ENCODE data around the gene C1QTNF6. TPM values are rescaled to one million over a fixed set of nuclear protein-coding genes. Genes with fewer than 3 reads are reported as not detected.

C1QTNF6 gene
- total and polyA plus RNA-seq, 2 donors, result 3.6 to 23.2 TPM

DNA sequence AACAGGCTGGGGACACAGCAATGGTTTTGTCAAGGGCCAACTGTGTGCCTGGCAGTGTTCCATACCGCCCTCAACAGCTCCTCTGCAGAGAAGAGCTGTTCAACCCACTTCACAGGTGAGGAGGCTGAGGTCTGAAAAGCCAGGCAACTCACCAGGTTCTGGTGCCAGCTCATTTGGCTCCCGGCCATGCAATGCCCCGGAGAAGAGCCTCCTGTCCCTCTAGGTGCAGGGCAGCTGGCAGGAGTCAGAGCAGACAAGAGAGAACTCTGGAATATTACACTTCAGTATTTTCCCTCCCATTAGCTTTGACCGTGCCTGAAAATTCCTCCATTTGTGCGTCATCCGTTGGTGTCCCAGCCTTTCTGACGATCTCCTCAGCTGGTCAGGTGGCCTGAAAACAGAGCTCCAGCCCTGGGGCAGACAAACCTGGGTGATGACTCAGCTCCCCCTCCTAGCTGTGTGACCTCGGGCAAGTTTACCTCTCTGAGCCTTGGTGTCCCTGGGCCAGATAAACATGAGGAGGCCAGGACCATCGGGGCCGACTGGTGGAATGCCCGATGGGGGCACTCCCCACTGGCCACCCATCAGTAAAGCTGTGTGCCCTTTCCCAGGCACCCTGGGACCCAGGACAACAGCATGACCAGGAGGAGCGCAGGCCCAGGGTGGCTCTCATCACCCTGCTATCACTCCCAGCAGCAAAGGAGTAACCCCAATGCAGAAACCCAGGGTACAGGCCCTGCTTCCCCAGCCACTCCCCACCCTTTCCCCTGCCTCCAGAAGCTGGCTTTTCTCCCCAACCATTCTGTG is 9.6 kb upstream of the C1QTNF6 start:
- Histone ChIP-seq H3K9me3 (ENCODE audit: control insufficient read depth in 2 of 2, insufficient read depth in 1 of 2, low read length in 1 of 2) (peaks cover 0 to 4% of the 10 kb centered on the region in 2 donors), H3K4me3 (ENCODE audit: low read length in 2 of 2) (peak overlapping the region; percentile 60 to 85), H3K36me3 (ENCODE audit: control insufficient read depth in 2 of 2, insufficient read depth in 2 of 2, low read length in 1 of 2) (no peaks in the 10 kb centered on the region), H3K4me1 (ENCODE audit: control insufficient read depth in 2 of 2, insufficient read depth in 2 of 2, low read length in 2 of 2) (peaks cover 15 to 62% of the 10 kb centered on the region in 2 donors), H3K27me3 (ENCODE audit: control insufficient read depth in 2 of 2, insufficient read depth in 1 of 2, low read length in 1 of 2) (no peaks in the 10 kb centered on the region), H3K27ac (ENCODE audit: low read depth in 1 of 2, low read length in 1 of 2) (peak overlapping the region; percentile 93 to 100)
- WGBS, result 91% methylated on average over 12 of the region's 12 CpGs
- no peak for DNase-seq (ENCODE audit: low read depth in 6 of 9, low spot score in 9 of 9)

DNA sequence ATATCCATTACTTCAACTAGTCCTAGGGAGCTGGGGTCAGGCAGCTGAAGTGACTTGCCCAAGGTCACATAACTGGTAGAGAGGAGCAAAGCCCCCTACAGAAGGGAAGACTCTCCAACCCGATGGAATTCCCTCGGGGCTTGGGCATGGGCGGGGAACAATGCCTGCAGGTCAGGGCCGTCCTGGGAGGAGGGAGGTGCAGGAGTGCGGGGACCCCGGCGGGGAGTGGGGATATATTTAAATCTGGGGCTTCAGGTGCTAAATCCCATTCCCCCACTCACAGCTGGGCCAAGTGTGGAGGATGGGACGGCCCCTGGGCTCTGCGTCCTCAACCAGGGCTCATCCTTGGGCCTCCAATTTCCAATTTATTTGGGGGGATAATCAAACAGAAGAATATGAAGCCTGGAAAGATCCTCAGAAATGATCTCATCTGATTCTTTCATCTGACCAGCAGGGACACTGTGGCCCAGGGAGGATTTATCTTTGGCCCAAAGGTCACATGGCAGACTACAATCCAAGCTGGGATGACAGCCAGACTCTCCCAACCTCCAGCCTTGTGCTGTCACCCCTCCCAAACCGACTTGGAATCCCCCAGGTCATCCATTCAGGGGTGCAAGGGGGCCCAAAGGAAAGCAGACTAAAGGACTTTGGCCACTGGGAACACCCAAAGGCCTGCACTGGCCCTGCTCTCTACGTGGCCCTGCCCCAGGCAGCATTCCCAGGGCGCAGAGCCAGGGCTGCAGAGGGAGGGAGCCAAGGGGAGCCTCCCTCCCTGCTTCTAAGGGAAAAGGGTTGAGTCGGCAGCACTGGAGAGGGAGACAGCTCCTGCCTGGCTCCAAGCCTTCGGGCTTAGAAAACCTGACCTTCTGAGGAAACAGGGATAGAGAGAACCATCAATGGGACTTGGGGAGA is 8.7 kb upstream of the C1QTNF6 start:
- no peaks in the 10 kb centered on the region for H3K27me3 ChIP-seq (ENCODE audit: control insufficient read depth in 2 of 2, insufficient read depth in 1 of 2, low read length in 1 of 2)
- no peaks in the 10 kb centered on the region for H3K36me3 ChIP-seq (ENCODE audit: control insufficient read depth in 2 of 2, insufficient read depth in 2 of 2, low read length in 1 of 2)
- peaks cover 15 to 54% of the 10 kb centered on the region in 2 donors for H3K4me1 ChIP-seq (ENCODE audit: control insufficient read depth in 2 of 2, insufficient read depth in 2 of 2, low read length in 2 of 2)
- no peak overlapping the region for H3K27ac ChIP-seq (ENCODE audit: low read depth in 1 of 2, low read length in 1 of 2)
- WGBS, result 90% methylated on average over 14 of the region's 14 CpGs
- no peak overlapping the region for H3K4me3 ChIP-seq (ENCODE audit: low read length in 2 of 2)
- H3K9me3 ChIP-seq (ENCODE audit: control insufficient read depth in 2 of 2, insufficient read depth in 1 of 2, low read length in 1 of 2), result peaks cover 0 to 4% of the 10 kb centered on the region in 2 donors
- DNase-seq (ENCODE audit: low read depth in 6 of 9, low spot score in 9 of 9), result no peak

DNA sequence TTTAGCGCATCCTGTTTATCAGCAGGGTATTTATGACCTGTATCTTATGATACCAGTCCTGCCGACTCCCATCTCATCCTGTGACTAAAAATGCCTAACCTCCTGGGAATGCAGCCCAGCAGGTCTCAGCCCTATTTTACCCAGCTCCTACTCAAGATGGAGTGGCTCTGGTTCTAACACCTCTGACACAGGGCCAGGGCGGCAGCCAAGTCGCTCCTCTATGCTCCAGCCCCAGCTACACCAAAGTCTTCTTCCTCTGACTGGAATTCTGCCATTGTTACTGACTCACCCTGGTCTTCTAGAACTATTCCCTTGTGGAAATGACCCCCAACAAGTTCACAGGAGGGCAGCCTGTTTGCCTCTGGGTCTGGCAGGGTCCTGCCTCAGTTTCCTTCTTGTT is 7.9 kb upstream of the C1QTNF6 start:
- no peak overlapping the region for H3K4me3 ChIP-seq (ENCODE audit: low read length in 2 of 2)
- H3K27ac ChIP-seq (ENCODE audit: low read depth in 1 of 2, low read length in 1 of 2), result no peak overlapping the region
- peaks cover 0 to 4% of the 10 kb centered on the region in 2 donors for H3K9me3 ChIP-seq (ENCODE audit: control insufficient read depth in 2 of 2, insufficient read depth in 1 of 2, low read length in 1 of 2)
- H3K36me3 ChIP-seq (ENCODE audit: control insufficient read depth in 2 of 2, insufficient read depth in 2 of 2, low read length in 1 of 2), result no peaks in the 10 kb centered on the region
- DNase-seq (ENCODE audit: low read depth in 6 of 9, low spot score in 9 of 9), result no peak
- 98% methylated on average over 4 of the region's 4 CpGs for WGBS
- H3K4me1 ChIP-seq (ENCODE audit: control insufficient read depth in 2 of 2, insufficient read depth in 2 of 2, low read length in 2 of 2), result peaks cover 15 to 45% of the 10 kb centered on the region in 2 donors
- no peaks in the 10 kb centered on the region for H3K27me3 ChIP-seq (ENCODE audit: control insufficient read depth in 2 of 2, insufficient read depth in 1 of 2, low read length in 1 of 2)

DNA sequence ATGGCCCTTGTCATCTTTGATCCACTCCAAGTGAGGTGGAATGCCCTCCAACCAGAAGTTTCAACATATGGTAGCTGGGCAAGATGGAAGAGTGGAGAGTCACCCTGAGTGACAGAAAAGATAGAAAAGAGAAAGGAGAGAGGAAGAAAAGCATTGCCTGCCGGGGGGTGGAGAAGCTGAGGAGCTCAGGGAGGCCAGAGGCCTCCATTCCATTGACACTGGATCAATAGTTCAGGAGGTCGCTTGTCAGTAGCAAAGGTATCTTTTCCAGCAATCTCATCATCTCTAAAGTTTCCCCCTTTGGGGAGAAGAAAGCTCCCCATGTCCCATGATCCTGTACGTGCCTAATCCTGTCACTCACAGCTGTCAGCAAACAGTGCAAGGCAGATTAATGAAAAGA is 6.7 kb upstream of the C1QTNF6 start:
- Histone ChIP-seq H3K27me3 (ENCODE audit: control insufficient read depth in 2 of 2, insufficient read depth in 1 of 2, low read length in 1 of 2) (no peaks in the 10 kb centered on the region), H3K27ac (ENCODE audit: low read depth in 1 of 2, low read length in 1 of 2) (no peak overlapping the region), H3K9me3 (ENCODE audit: control insufficient read depth in 2 of 2, insufficient read depth in 1 of 2, low read length in 1 of 2) (peaks cover 0 to 4% of the 10 kb centered on the region in 2 donors), H3K36me3 (ENCODE audit: control insufficient read depth in 2 of 2, insufficient read depth in 2 of 2, low read length in 1 of 2) (peaks cover 0 to 1% of the 10 kb centered on the region in 2 donors), H3K4me1 (ENCODE audit: control insufficient read depth in 2 of 2, insufficient read depth in 2 of 2, low read length in 2 of 2) (peaks cover 12 to 33% of the 10 kb centered on the region in 2 donors), H3K4me3 (ENCODE audit: low read length in 2 of 2) (no peak overlapping the region)
- DNase-seq (ENCODE audit: low read depth in 6 of 9, low spot score in 9 of 9), result no peak
- WGBS, result 97% methylated on average over 3 of the region's 3 CpGs

DNA sequence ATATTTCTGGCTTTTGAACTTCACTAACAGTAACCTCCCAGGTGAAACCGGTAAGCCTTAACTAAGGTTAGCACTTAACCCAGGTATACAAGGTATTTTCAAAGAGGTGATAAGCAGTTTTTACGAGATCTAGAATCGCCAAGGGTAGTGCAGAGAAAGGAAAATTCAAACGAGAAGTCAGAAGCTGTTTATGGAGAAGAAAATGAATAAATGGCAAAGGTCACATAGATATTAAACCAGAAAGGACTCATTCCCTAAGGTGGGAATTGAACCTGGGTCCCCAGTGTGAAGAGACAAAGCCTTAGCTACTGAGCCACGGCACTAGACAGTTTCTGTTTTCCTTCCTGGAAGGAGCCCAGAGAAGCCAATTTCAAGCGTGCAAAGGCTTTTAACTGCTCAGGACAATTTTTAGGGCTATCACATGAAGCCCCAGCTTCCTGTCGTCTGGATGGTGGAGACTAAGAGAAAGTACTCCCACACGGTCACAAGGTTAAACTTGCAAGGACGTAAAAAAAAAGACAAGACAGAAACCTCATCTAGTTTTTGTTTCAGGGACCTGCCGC is 5.7 kb upstream of the C1QTNF6 start:
- H3K4me1 ChIP-seq (ENCODE audit: control insufficient read depth in 2 of 2, insufficient read depth in 2 of 2, low read length in 2 of 2), result peaks cover 9 to 29% of the 10 kb centered on the region in 2 donors
- H3K4me3 ChIP-seq (ENCODE audit: low read length in 2 of 2), result no peak overlapping the region
- H3K9me3 ChIP-seq (ENCODE audit: control insufficient read depth in 2 of 2, insufficient read depth in 1 of 2, low read length in 1 of 2), result peaks cover 0 to 4% of the 10 kb centered on the region in 2 donors
- H3K27me3 ChIP-seq (ENCODE audit: control insufficient read depth in 2 of 2, insufficient read depth in 1 of 2, low read length in 1 of 2), result no peaks in the 10 kb centered on the region
- H3K36me3 ChIP-seq (ENCODE audit: control insufficient read depth in 2 of 2, insufficient read depth in 2 of 2, low read length in 1 of 2), result peaks cover 0 to 3% of the 10 kb centered on the region in 2 donors
- WGBS, result 60% methylated on average over 10 of the region's 10 CpGs
- H3K27ac ChIP-seq (ENCODE audit: low read depth in 1 of 2, low read length in 1 of 2), result no peak overlapping the region
- peak in 1 of 9 donors; percentile 56 for DNase-seq (ENCODE audit: low read depth in 6 of 9, low spot score in 9 of 9)

DNA sequence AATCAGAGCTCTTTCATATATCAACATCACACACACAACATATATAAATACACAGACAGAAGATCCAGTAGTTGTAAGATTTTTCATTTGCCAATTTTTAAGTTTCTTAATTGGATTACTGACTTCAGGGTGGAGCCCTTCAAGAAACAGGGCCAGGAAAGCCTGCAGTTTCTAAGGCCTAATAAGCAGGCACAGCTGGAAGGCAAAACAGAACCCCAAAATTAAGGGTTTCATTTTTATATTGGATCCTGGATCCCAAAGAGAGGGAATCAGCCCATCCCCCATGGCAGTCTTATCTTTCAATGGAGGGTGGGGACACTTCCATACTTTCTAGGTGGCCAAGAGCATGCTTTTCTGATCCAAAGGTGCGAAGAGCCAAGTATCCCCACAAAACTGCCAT is 4.7 kb upstream of the C1QTNF6 start:
- H3K4me1 ChIP-seq (ENCODE audit: control insufficient read depth in 2 of 2, insufficient read depth in 2 of 2, low read length in 2 of 2), result peaks cover 2 to 31% of the 10 kb centered on the region in 2 donors
- peaks cover 0 to 3% of the 10 kb centered on the region in 2 donors for H3K36me3 ChIP-seq (ENCODE audit: control insufficient read depth in 2 of 2, insufficient read depth in 2 of 2, low read length in 1 of 2)
- H3K4me3 ChIP-seq (ENCODE audit: low read length in 2 of 2), result no peak overlapping the region
- WGBS, result 100% methylated on average over 1 of the region's 1 CpG
- peaks cover 0 to 4% of the 10 kb centered on the region in 2 donors for H3K9me3 ChIP-seq (ENCODE audit: control insufficient read depth in 2 of 2, insufficient read depth in 1 of 2, low read length in 1 of 2)
- no peak for DNase-seq (ENCODE audit: low read depth in 6 of 9, low spot score in 9 of 9)
- H3K27ac ChIP-seq (ENCODE audit: low read depth in 1 of 2, low read length in 1 of 2), result no peak overlapping the region
- no peaks in the 10 kb centered on the region for H3K27me3 ChIP-seq (ENCODE audit: control insufficient read depth in 2 of 2, insufficient read depth in 1 of 2, low read length in 1 of 2)

DNA sequence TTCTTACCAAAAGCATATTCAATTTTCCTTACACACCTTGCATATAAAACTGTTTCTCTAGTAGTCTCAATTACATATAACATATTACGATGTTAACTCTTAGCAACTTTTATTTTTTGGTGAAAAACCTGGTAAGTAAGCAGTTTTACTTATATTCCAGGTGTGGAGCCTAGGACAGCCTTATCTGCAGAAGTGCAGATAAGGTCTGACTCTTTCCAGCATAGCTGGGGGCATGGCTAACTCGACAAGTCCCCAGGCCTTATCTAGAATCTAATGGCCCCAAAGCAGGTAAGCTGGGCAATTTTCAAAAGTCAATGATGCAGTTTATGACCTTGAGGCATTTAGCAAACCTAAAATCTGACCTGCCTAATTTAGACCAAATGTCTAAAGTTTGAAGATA is 4.2 kb upstream of the C1QTNF6 start:
- H3K27ac ChIP-seq (ENCODE audit: low read depth in 1 of 2, low read length in 1 of 2), result no peak overlapping the region

DNA sequence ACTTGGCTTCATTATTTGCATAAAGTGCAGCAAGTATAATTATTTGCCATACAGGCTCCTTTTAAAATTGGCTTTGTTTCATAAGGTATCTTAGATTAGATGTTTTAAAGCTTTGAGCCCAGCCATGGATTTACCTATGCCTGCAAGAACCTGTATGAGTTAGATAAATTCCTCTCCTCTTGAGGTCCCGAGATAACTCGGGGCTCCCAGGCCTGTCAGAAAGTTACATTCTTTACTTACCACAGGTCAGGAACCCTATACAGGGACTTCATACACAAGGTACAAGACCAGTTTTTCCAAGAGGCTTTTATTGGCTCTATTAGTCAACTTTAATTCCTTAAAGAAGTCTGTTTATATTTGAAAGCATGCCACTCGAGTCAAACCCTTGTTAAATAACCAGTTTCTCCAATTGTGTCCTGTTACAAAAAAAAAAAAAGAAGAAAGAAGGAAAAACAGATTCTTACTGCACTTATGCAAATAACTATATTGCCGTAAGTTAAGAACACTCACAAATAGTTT is 2.3 kb upstream of the C1QTNF6 start:
- Histone ChIP-seq H3K27ac (ENCODE audit: low read depth in 1 of 2, low read length in 1 of 2) (no peak overlapping the region), H3K4me1 (ENCODE audit: control insufficient read depth in 2 of 2, insufficient read depth in 2 of 2, low read length in 2 of 2) (peaks cover 12 to 41% of the 10 kb centered on the region in 2 donors), H3K9me3 (ENCODE audit: control insufficient read depth in 2 of 2, insufficient read depth in 1 of 2, low read length in 1 of 2) (peaks cover 0 to 4% of the 10 kb centered on the region in 2 donors), H3K4me3 (ENCODE audit: low read length in 2 of 2) (no peak overlapping the region), H3K27me3 (ENCODE audit: control insufficient read depth in 2 of 2, insufficient read depth in 1 of 2, low read length in 1 of 2) (no peaks in the 10 kb centered on the region), H3K36me3 (ENCODE audit: control insufficient read depth in 2 of 2, insufficient read depth in 2 of 2, low read length in 1 of 2) (peaks cover 0 to 3% of the 10 kb centered on the region in 2 donors)
- 62% methylated on average over 4 of the region's 4 CpGs for WGBS
- DNase-seq (ENCODE audit: low read depth in 6 of 9, low spot score in 9 of 9), result no peak

More for the DNA sequence above, 4.2 kb upstream of the C1QTNF6 start:
- Histone ChIP-seq H3K9me3 (ENCODE audit: control insufficient read depth in 2 of 2, insufficient read depth in 1 of 2, low read length in 1 of 2) (peaks cover 0 to 4% of the 10 kb centered on the region in 2 donors), H3K27me3 (ENCODE audit: control insufficient read depth in 2 of 2, insufficient read depth in 1 of 2, low read length in 1 of 2) (no peaks in the 10 kb centered on the region), H3K36me3 (ENCODE audit: control insufficient read depth in 2 of 2, insufficient read depth in 2 of 2, low read length in 1 of 2) (peaks cover 0 to 3% of the 10 kb centered on the region in 2 donors), H3K4me1 (ENCODE audit: control insufficient read depth in 2 of 2, insufficient read depth in 2 of 2, low read length in 2 of 2) (peaks cover under 1 to 31% of the 10 kb centered on the region in 2 donors), H3K4me3 (ENCODE audit: low read length in 2 of 2) (no peak overlapping the region)
- 95% methylated on average over 2 of the region's 2 CpGs for WGBS
- DNase-seq (ENCODE audit: low read depth in 6 of 9, low spot score in 9 of 9), result no peak

All from thymus (tissue), 11 donors.